ENCODE results near the gene P2RX7.

The P2RX7 gene

GRCh38 chr12:121096199-121096798 lies 36.4 kb upstream of the P2RX7 start:
- Mint-ChIP-seq H3K36me3 (no peaks in the 10 kb centered on the region), H3K4me3 (peak overlapping the region; percentile 65)

GRCh38 chr12:121099779-121100178 lies 32.9 kb upstream of the P2RX7 start:
- peaks cover 2% of the 10 kb centered on the region for H3K9me3 Mint-ChIP-seq
- peaks cover 10% of the 10 kb centered on the region for H3K27me3 Mint-ChIP-seq
- peaks cover 13% of the 10 kb centered on the region for H3K4me1 Mint-ChIP-seq
- no peaks in the 10 kb centered on the region for H3K36me3 Mint-ChIP-seq
- no peak overlapping the region for H3K27ac Mint-ChIP-seq
- ATAC-seq: no peak
- H3K4me3 Mint-ChIP-seq: no peak overlapping the region

More at GRCh38 chr12:121096199-121096798, 36.4 kb upstream of the P2RX7 start:
- peaks cover 10% of the 10 kb centered on the region for H3K27me3 Mint-ChIP-seq
- ATAC-seq: no peak
- H3K27ac Mint-ChIP-seq: no peak overlapping the region
- H3K4me1 Mint-ChIP-seq: peaks cover 13% of the 10 kb centered on the region
- H3K9me3 Mint-ChIP-seq: peaks cover 2% of the 10 kb centered on the region

DNA sequence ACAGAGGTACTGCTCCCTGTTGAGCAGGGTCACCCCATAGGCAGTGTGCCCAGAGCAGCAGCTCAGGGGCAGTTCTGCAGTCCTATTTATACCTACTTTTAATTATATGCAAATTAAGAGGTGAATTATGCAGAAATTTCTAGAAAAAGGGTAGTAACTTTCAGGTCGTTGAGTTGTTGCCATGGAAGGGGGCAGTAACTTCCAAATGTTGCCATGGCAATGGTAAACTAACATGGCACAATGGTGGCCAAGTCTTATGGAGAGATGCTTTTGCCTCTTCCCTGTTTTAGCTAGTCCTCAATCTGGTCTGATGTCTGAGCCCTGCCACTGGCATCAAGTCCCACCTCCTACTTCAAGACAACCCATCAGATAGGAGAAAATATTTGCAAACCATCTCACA lies 30.4 kb upstream of the P2RX7 start:
- H3K27ac Mint-ChIP-seq: no peak overlapping the region
- H3K36me3 Mint-ChIP-seq: no peaks in the 10 kb centered on the region
- no peaks in the 10 kb centered on the region for H3K4me1 Mint-ChIP-seq
- ATAC-seq: no peak
- H3K27me3 Mint-ChIP-seq: no peaks in the 10 kb centered on the region
- H3K4me3 Mint-ChIP-seq: no peak overlapping the region
- H3K9me3 Mint-ChIP-seq: peaks cover 2% of the 10 kb centered on the region

- H3K4me3 Mint-ChIP-seq: no peak overlapping the region
- H3K27ac Mint-ChIP-seq: no peak overlapping the region
- H3K4me1 Mint-ChIP-seq: peaks cover 6% of the 10 kb centered on the region
Observed at GRCh38 chr12:121107681-121108080, 25.0 kb upstream of the P2RX7 start.

DNA sequence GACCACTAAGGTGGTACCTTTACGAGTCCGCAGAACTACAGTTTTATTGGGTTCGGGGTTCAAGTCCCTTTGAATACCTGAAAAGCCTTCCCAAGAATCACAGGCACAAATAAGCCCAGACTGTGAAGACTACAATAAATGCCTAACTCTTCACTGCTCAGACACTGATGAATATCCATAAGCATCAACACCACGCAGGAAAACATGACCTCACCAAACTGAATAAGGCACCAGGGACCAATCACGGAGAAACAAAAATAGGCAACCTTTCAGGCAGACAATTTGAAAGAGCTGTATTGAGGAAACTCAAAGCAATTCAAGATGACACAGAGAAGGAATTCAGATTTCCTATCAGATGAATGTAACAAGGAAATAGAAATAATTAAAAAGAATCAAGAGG lies 24.2 kb upstream of the P2RX7 start:
- Mint-ChIP-seq H3K36me3 (no peaks in the 10 kb centered on the region), H3K9me3 (no peaks in the 10 kb centered on the region), H3K27ac (no peak overlapping the region), H3K4me1 (peaks cover 6% of the 10 kb centered on the region), H3K4me3 (no peak overlapping the region), H3K27me3 (no peaks in the 10 kb centered on the region)
- ATAC-seq: no peak

More at GRCh38 chr12:121107681-121108080, 25.0 kb upstream of the P2RX7 start:
- no peaks in the 10 kb centered on the region for H3K9me3 Mint-ChIP-seq
- no peaks in the 10 kb centered on the region for H3K27me3 Mint-ChIP-seq
- ATAC-seq: no peak
- no peaks in the 10 kb centered on the region for H3K36me3 Mint-ChIP-seq

DNA sequence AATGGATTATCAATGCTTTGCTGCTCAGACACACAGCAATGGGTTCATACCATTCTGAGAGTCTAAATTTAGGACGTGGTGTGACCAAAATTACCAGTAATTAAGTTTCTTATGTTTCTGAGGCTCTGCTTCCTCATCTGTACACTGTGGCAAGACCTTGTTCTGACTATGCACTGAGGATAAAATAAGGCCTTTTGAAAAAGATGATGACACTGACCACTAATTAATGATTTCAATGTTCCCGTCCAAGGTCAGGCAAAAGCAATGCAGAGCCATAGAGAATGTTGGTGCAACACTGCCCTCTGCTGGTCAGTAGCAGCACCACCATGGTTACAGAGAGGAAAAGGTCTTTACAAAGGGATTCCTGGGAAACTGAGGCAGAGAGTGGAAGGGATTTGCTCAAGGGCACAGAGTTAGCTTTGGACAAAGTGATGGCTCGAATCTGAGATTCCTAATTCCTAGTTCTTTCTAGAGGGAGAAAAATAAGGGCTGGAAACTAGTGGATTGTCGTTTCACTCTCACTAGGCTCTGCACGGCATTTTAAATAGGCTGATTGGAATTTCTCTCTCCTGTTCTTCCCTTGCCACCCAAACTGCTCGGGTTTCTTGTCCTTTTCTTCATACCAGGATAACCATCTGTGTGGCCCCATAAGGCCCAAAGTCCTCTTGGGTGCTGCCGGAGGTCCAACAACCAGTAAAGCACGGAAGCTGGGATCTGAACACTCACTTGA lies 22.3 kb upstream of the P2RX7 start:
- no peak overlapping the region for H3K4me3 Mint-ChIP-seq
- peaks cover 6% of the 10 kb centered on the region for H3K4me1 Mint-ChIP-seq
- H3K36me3 Mint-ChIP-seq: no peaks in the 10 kb centered on the region
- H3K9me3 Mint-ChIP-seq: no peaks in the 10 kb centered on the region
- H3K27ac Mint-ChIP-seq: no peak overlapping the region
- no peaks in the 10 kb centered on the region for H3K27me3 Mint-ChIP-seq
- peak; percentile 70 for ATAC-seq

DNA sequence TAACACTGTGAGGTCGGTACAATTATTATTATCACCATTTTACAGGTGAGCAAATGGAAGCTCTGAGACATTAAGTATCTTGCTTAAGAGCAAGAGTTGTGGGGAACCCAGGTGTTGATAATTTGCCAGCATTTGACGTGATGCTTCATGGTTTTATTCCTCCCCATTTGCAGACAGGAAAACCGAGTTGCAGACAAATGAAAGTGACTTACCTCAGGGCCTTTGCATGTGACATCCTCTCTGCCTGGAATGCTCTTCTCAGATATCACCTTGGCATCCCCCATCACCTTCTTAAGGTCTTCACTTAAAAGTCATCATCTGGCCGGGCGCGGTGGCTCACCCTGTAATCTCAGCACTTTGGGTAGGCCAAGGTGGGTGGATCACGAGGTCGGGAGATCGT lies 21.0 kb upstream of the P2RX7 start:
- Mint-ChIP-seq H3K9me3 (no peaks in the 10 kb centered on the region), H3K27ac (no peak overlapping the region), H3K4me3 (no peak overlapping the region), H3K36me3 (no peaks in the 10 kb centered on the region), H3K27me3 (no peaks in the 10 kb centered on the region), H3K4me1 (peaks cover 6% of the 10 kb centered on the region)
- ATAC-seq: no peak

DNA sequence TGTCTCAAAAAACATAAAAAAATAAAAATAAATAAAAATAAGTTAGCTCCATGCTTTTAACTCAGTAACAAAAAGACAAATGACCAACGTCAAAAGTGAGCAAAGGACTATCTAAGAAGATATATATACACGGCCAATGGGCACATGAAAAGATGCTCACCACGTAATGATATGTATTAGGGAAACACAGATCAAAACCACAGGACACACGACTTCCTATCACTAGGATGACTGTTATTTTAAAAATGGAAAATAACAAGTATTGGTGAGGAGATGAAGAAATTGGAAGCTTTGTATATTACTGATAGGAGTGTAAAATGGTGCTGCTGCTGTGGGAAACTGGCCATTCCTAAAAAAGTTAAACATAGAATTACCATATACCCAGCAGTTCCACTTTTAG lies 20.2 kb upstream of the P2RX7 start:
- H3K27ac Mint-ChIP-seq: no peak overlapping the region
- no peaks in the 10 kb centered on the region for H3K36me3 Mint-ChIP-seq
- no peak overlapping the region for H3K4me3 Mint-ChIP-seq
- ATAC-seq: no peak
- H3K27me3 Mint-ChIP-seq: no peaks in the 10 kb centered on the region
- H3K4me1 Mint-ChIP-seq: peaks cover 6% of the 10 kb centered on the region
- H3K9me3 Mint-ChIP-seq: no peaks in the 10 kb centered on the region

- peaks cover 6% of the 10 kb centered on the region for H3K4me1 Mint-ChIP-seq
- H3K36me3 Mint-ChIP-seq: no peaks in the 10 kb centered on the region
Observed at GRCh38 chr12:121113057-121113456, 19.6 kb upstream of the P2RX7 start.

DNA sequence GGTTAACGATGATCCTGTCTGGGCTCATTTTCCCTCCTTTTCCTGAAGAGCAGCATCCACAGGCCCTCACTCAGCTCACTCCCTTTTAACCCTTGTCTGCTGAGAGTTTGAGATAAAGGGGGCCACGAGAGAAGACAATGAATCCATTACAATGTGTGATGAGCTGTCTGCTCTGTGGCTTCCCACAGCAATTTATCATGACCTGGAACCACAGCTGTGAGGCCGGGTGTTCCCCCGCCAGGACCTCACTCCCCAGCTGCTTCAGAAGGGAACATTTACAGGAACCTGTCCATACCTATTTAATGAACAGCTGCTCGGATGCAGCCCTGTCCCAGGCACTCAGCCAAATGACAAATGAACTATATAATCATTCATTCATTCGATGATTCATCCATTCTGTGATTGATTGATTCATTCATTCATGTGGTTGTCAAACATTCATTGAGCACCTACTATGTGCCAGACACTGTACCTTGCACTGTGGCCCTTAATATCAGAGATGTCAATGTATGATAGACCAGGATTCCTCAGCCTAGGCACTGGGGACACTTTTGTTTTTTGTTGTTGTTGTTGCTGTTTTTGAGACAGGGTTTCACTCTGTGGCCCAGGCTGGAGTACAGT lies 18.5 kb upstream of the P2RX7 start:
- Mint-ChIP-seq H3K27ac (peak overlapping the region; percentile 32), H3K4me1 (peaks cover 6% of the 10 kb centered on the region), H3K27me3 (no peaks in the 10 kb centered on the region), H3K9me3 (no peaks in the 10 kb centered on the region), H3K36me3 (no peaks in the 10 kb centered on the region), H3K4me3 (no peak overlapping the region)
- no peak for ATAC-seq

More at GRCh38 chr12:121113057-121113456, 19.6 kb upstream of the P2RX7 start:
- Mint-ChIP-seq H3K9me3 (no peaks in the 10 kb centered on the region), H3K27ac (no peak overlapping the region), H3K4me3 (no peak overlapping the region), H3K27me3 (no peaks in the 10 kb centered on the region)
- no peak for ATAC-seq

DNA sequence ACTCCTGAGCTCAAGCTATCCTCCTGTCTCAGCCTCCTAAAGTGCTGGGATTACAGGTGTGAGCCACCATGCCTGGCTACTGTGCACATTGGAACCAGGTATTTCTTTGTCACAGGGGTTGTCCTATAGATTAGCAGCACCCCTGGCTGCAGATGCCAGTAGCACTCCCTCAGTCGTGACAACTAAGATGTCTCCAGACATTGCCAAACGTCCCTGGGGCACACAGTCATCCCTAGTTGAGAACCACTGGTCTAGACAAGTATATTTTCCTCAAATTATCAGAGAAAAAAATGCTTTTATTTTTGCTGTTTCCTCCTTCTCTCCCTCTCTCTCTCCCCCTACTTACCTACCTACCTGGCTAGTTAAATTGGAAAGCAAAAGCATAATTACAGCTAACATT lies 17.9 kb upstream of the P2RX7 start:
- no peaks in the 10 kb centered on the region for H3K27me3 Mint-ChIP-seq
- no peaks in the 10 kb centered on the region for H3K36me3 Mint-ChIP-seq
- H3K4me1 Mint-ChIP-seq: peaks cover 6% of the 10 kb centered on the region
- H3K9me3 Mint-ChIP-seq: no peaks in the 10 kb centered on the region
- H3K4me3 Mint-ChIP-seq: no peak overlapping the region
- H3K27ac Mint-ChIP-seq: no peak overlapping the region
- ATAC-seq: no peak

DNA sequence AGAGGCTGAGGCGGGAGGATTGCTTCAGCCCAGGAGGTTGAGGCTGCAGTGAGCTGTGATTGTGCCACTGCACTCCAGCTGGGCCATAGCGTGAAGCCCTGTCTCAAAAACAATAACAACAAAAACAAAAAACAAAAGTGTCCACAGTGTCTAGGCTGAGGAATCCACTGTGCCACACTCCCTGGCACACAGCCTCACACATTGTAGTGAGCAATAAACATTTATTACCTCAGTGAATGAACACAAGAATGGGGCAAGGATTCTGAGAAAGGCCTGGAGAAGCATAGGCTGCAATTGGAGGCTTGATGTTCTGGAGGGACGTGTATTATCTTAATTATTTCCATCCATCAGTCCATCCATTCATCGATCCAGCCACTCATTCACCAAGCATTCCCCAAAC lies 17.1 kb upstream of the P2RX7 start:
- Mint-ChIP-seq H3K4me3 (no peak overlapping the region), H3K9me3 (no peaks in the 10 kb centered on the region), H3K27ac (no peak overlapping the region), H3K36me3 (no peaks in the 10 kb centered on the region), H3K4me1 (peaks cover 2% of the 10 kb centered on the region), H3K27me3 (no peaks in the 10 kb centered on the region)
- no peak for ATAC-seq

- ATAC-seq: no peak
- H3K4me1 Mint-ChIP-seq: peaks cover 10% of the 10 kb centered on the region
- H3K4me3 Mint-ChIP-seq: no peak overlapping the region
- H3K27ac Mint-ChIP-seq: no peak overlapping the region
- no peaks in the 10 kb centered on the region for H3K36me3 Mint-ChIP-seq
- no peaks in the 10 kb centered on the region for H3K27me3 Mint-ChIP-seq
- H3K9me3 Mint-ChIP-seq: no peaks in the 10 kb centered on the region
Observed at GRCh38 chr12:121116318-121117225, 16.1 kb upstream of the P2RX7 start.

GRCh38 chr12:121117226-121117777 lies 15.4 kb upstream of the P2RX7 start:
- no peak overlapping the region for H3K27ac Mint-ChIP-seq
- peaks cover 15% of the 10 kb centered on the region for H3K4me1 Mint-ChIP-seq
- ATAC-seq: no peak

GRCh38 chr12:121120323-121120722 lies 12.4 kb upstream of the P2RX7 start:
- Mint-ChIP-seq H3K27ac (no peak overlapping the region), H3K36me3 (no peaks in the 10 kb centered on the region), H3K9me3 (no peaks in the 10 kb centered on the region), H3K4me1 (peaks cover 25% of the 10 kb centered on the region), H3K4me3 (no peak overlapping the region), H3K27me3 (no peaks in the 10 kb centered on the region)
- ATAC-seq: no peak

More at GRCh38 chr12:121117226-121117777, 15.4 kb upstream of the P2RX7 start:
- no peaks in the 10 kb centered on the region for H3K9me3 Mint-ChIP-seq
- H3K27me3 Mint-ChIP-seq: no peaks in the 10 kb centered on the region
- H3K4me3 Mint-ChIP-seq: no peak overlapping the region
- no peaks in the 10 kb centered on the region for H3K36me3 Mint-ChIP-seq
